Superior temporal gyrus (tissue), 1 donor: ENCODE measurements around the gene LHFPL6.

ENCODE experiments used
- DNase-seq: peaks from one replicate; pipeline ENCODE4 v3.0.0-alpha.2; 2016; ENCODE audit errors: extremely low spot score

The LHFPL6 gene

GRCh38 chr13:39462906-39463305 lies 140.1 kb downstream of the LHFPL6 start:
- DNase-seq: no peak

- DNase-seq: no peak
Observed at GRCh38 chr13:39462428-39462827, 140.6 kb downstream of the LHFPL6 start.

GRCh38 chr13:39461685-39462266 lies 141.2 kb downstream of the LHFPL6 start:
- no peak for DNase-seq

GRCh38 chr13:39457274-39457673 lies 145.7 kb downstream of the LHFPL6 start:
- no peak for DNase-seq

- DNase-seq: no peak
Observed at GRCh38 chr13:39455521-39456175, 147.3 kb downstream of the LHFPL6 start.

GRCh38 chr13:39452834-39453233 lies 150.2 kb downstream of the LHFPL6 start:
- no peak for DNase-seq

- DNase-seq: peak; percentile 35
Observed at GRCh38 chr13:39452417-39452816, 150.6 kb downstream of the LHFPL6 start.

GRCh38 chr13:39451860-39452301 lies 151.1 kb downstream of the LHFPL6 start:
- no peak for DNase-seq

- DNase-seq: peak; percentile 42
Observed at GRCh38 chr13:39451301-39451700, 151.7 kb downstream of the LHFPL6 start.

GRCh38 chr13:39450176-39450575 lies 152.8 kb downstream of the LHFPL6 start:
- no peak for DNase-seq

GRCh38 chr13:39448834-39449233 lies 154.2 kb downstream of the LHFPL6 start:
- DNase-seq: peak; percentile 53

- no peak for DNase-seq
Observed at GRCh38 chr13:39446865-39447264, 156.1 kb downstream of the LHFPL6 start.

- DNase-seq: no peak
Observed at GRCh38 chr13:39444866-39445265, 158.1 kb downstream of the LHFPL6 start.

- DNase-seq: no peak
Observed at GRCh38 chr13:39433651-39434050, 169.3 kb downstream of the LHFPL6 start.

GRCh38 chr13:39432196-39432595 lies 170.8 kb downstream of the LHFPL6 start:
- no peak for DNase-seq

- DNase-seq: no peak
Observed at GRCh38 chr13:39422845-39423565, 180.0 kb downstream of the LHFPL6 start.

- no peak for DNase-seq
Observed at GRCh38 chr13:39419876-39420275, 183.1 kb downstream of the LHFPL6 start.

- no peak for DNase-seq
Observed at GRCh38 chr13:39419068-39419467, 183.9 kb downstream of the LHFPL6 start.

GRCh38 chr13:39418424-39418823 lies 184.6 kb downstream of the LHFPL6 start:
- no peak for DNase-seq

- peak; percentile 40 for DNase-seq
Observed at GRCh38 chr13:39417643-39418042, 185.3 kb downstream of the LHFPL6 start.

- peak; percentile 68 for DNase-seq
Observed at GRCh38 chr13:39417131-39417530, 185.9 kb downstream of the LHFPL6 start.

- DNase-seq: peak; percentile 73
Observed at GRCh38 chr13:39415008-39415802, 187.8 kb downstream of the LHFPL6 start.
